ENCODE measurements around the gene MND1.

MND1 gene

DNA sequence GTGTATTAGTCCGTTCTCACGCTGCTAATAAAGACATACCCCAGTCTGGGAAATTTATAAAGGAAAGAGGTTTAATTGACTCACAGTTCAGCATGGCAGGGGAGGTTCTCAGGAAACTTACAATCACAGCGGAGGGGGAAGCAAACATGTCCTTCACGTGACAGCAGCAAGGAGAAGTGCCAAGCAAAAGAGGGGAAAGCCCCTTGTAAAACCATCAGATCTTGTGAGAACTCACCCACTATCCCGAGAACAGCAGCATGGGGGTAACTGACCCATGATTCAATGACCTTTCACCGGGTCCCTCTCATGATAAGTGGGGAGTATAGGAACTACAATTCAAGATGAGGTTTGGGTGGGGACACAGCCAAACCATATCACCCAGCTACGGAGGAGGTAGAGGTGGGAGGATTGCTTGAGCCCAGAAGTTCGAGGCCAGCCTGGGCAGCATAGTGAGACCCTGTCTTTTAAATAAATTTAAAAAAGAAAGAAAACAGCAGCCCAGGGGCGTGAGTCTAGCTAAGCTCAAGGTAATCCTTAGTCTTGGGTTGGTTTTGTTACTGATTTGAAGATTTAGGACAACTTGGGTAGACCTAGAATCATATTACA is 75.3 kb downstream of the MND1 start:
- no peak for DNase-seq (ENCODE audit: low read depth in 2 of 2)
- no peak overlapping the region for H3K4me3 ChIP-seq (replicated peaks in 1 of 2; ENCODE audit: low read depth in 2 of 2, low read length in 2 of 2)
- TF ChIP-seq, protein P1, sequence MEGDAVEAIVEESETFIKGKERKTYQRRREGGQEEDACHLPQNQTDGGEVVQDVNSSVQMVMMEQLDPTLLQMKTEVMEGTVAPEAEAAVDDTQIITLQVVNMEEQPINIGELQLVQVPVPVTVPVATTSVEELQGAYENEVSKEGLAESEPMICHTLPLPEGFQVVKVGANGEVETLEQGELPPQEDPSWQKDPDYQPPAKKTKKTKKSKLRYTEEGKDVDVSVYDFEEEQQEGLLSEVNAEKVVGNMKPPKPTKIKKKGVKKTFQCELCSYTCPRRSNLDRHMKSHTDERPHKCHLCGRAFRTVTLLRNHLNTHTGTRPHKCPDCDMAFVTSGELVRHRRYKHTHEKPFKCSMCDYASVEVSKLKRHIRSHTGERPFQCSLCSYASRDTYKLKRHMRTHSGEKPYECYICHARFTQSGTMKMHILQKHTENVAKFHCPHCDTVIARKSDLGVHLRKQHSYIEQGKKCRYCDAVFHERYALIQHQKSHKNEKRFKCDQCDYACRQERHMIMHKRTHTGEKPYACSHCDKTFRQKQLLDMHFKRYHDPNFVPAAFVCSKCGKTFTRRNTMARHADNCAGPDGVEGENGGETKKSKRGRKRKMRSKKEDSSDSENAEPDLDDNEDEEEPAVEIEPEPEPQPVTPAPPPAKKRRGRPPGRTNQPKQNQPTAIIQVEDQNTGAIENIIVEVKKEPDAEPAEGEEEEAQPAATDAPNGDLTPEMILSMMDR (IDR thresholded peaks at IDR 0.05; ENCODE audit: low read depth, low read length): no peak

DNA sequence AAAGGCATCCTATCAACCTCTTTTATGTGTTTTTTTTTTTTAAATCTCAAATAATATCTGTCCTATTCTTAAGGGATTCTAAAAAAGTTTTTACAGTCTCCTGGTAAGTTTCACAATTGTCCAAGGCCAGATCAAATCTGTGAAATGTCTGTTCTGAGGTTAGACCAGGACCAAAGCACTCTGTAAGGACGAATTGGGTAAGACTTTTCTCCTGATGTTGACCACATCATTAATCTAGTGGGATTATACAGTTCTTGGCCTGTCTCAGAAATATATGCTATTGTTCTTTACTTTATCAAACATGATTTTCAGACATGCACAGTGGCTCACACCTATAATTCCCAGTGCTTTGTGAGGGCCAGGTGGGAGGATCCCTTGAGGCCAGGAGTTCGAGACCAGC is 75.9 kb downstream of the MND1 start:
- TF ChIP-seq, protein P1 (IDR thresholded peaks at IDR 0.05; ENCODE audit: low read depth, low read length): no peak
- H3K4me3 ChIP-seq (replicated peaks in 1 of 2; ENCODE audit: low read depth in 2 of 2, low read length in 2 of 2): no peak overlapping the region
- DNase-seq (ENCODE audit: low read depth in 2 of 2): peak in 1 of 2 donors; percentile 36

DNA sequence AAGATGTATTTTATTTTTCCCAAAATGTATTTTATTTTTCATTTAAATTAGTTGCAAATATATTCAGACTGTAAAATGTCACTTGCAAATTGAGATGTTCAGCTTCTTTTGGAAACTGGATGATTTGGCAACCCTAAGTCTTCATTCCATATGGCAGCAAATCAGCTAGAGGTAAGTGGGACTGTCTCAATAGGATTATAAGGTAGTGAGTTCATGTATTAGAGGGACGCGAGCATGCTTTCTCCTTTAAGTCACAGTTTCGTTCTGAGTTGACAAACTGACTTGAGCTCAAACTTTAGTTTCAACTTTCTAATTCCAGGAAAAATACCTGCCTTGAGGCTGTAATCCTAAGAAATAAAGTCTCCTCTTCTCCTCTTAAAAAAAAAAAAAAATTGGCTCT is 77.5 kb downstream of the MND1 start:
- no peak overlapping the region for H3K4me3 ChIP-seq (replicated peaks in 1 of 2; ENCODE audit: low read depth in 2 of 2, low read length in 2 of 2)
- no peak for DNase-seq (ENCODE audit: low read depth in 2 of 2)
- TF ChIP-seq, protein P1 (IDR thresholded peaks at IDR 0.05; ENCODE audit: low read depth, low read length): no peak

DNA sequence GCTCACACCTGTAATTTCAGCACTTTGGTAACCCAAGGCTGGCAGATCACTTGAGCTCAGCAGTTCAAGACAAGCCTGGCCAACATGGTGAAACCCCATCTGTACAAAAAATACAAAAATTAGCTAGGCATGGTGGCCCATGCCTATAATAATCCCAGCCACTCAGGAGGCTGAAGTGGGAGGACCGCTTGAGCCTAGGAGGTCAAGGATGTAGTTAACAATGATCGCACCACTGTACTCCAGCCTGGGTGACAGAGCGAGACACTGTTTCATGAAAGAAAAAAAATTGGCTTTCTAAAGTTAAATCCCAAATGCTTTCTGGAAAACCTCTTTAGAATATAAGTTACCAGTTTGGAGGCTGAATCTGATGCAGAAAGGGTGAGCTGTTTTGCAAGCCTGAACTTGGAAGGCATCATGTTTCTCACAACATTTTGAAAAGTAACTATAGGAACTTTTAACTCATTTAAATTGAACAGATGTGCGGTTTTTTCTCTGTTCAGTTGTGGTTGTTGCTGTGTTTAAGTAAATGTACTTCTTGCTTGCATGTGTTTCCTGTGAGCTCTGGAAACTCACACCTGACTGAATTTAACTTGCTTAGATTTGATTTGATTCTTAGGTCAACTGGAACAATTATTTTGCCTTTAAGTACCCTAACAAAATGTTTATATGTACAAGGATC is 81.9 kb downstream of the MND1 start:
- no peak overlapping the region for H3K4me3 ChIP-seq (replicated peaks in 1 of 2; ENCODE audit: low read depth in 2 of 2, low read length in 2 of 2)
- DNase-seq (ENCODE audit: low read depth in 2 of 2): no peak
- TF ChIP-seq, protein P1 (IDR thresholded peaks at IDR 0.05; ENCODE audit: low read depth, low read length): no peak

DNA sequence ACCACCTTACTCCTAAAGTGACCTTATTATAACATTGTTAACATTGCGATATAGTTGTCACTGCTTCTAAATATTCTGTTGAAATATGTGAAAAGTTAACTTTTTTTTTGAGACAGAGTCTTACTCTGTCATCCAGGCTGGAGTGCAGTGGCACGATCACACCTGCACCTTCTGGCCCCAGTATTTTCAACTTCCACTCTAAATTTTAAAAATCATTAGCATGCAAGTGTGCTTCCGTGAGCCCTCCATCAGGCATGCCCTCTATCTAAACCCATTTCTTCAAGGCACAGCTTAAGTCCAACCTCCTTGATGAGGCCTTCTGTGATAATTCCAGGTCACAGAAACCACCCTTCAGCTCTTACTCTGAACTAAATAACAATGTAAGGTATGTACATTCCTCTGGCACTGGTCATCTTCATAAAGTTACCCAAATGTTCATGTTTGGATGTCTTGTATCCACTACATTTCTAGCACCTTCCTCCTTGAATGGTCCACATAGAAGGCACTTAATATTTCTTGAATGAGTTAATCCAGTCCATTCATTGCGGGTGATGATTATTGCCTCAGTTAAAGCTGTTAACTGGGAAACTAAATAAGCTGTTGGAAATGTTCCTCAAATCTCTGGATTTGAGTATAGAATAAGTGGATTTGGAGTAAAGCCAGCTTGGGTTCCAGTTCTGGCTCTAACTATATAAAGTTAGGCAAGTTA is 83.0 kb downstream of the MND1 start:
- H3K4me3 ChIP-seq (replicated peaks in 1 of 2; ENCODE audit: low read depth in 2 of 2, low read length in 2 of 2): no peak overlapping the region
- DNase-seq (ENCODE audit: low read depth in 2 of 2): peak; percentile 51 to 69
- TF ChIP-seq, protein P1 (IDR thresholded peaks at IDR 0.05; ENCODE audit: low read depth, low read length): no peak

DNA sequence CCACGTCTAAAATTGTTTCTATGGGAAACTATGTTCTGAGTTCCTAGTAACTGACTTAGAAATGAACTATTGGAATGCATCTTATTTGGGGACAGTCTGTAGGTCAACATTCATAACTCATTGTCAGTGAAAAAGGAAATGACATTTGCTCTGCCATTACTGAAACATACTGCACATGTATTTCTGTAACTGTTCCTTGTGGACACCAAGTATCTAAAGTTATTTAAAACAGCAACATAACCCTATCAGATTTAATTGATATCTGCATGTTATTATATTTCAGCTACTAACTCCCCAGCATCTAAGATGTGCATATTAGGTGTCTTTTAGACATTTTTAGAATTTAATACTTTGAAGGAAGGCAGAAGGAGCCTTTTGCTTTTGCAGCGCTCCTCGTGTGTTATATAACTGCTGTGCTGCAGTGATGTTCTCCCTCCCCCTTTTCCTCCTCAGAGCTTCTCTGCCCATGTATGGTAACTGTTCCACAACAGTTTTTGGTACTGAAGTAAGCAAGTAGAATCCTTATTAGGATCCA is 84.5 kb downstream of the MND1 start:
- no peak overlapping the region for H3K4me3 ChIP-seq (replicated peaks in 1 of 2; ENCODE audit: low read depth in 2 of 2, low read length in 2 of 2)
- DNase-seq (ENCODE audit: low read depth in 2 of 2): no peak
- TF ChIP-seq, protein P1 (IDR thresholded peaks at IDR 0.05; ENCODE audit: low read depth, low read length): no peak

Measured in cardiac fibroblast (primary cell).